IgD-negative memory B cell (primary cell): ENCODE results near the gene TEX54. TPM values are rescaled to one million over a fixed set of nuclear protein-coding genes. Genes with fewer than 3 reads are reported as not detected.
A peak's percentile ranks its signal among the peaks of the same experiment; 100 is the strongest.
"Not testable (repeated sequence)": the region's sequence is repeated elsewhere in the genome, so short reads cannot be mapped to it uniquely, and the experiment has no call there.

Experiments used
- H3K27ac Mint-ChIP-seq, 3 donors: one replicate each; pipeline ENCODE4 v1.8.0; 2020 to 2022; ENCODE audit warnings: mild to moderate bottlenecking in 3 of 3, mixed read lengths in 3 of 3, moderate library complexity in 1 of 3
- H3K27me3 Mint-ChIP-seq: one replicate; pipeline ENCODE4 v1.8.0; 2021; ENCODE audit warnings: mixed read lengths
- H3K36me3 Mint-ChIP-seq: one replicate; pipeline ENCODE4 v1.8.0; 2020; ENCODE audit warnings: mild to moderate bottlenecking, mixed read lengths
- H3K4me1 Mint-ChIP-seq, 3 donors: one replicate each; pipeline ENCODE4 v1.8.0; 2020 to 2022; ENCODE audit warnings: mixed read lengths in 3 of 3, mild to moderate bottlenecking in 1 of 3
- H3K4me3 Mint-ChIP-seq, 4 donors: one replicate each; pipeline ENCODE4 v1.8.0; 2020 to 2022; ENCODE audit warnings: mild to moderate bottlenecking in 4 of 4, mixed read lengths in 4 of 4, moderate library complexity in 3 of 4
- H3K9me3 Mint-ChIP-seq, 3 donors: one replicate each; pipeline ENCODE4 v1.8.0; 2020 to 2021; ENCODE audit warnings: mixed read lengths in 3 of 3, mild to moderate bottlenecking in 1 of 3
- polyA plus RNA-seq: library from polyadenylated mRNA; unstranded; fragments of 300-500 nt; fragmentation: Illumina TruSeq; gene quantifications from one replicate; pipeline ENCODE4 v1.2.3, GENCODE V29; 2021

Gene TEX54
- polyA plus RNA-seq, 1 donor from 2014 or later, result not detected

DNA sequence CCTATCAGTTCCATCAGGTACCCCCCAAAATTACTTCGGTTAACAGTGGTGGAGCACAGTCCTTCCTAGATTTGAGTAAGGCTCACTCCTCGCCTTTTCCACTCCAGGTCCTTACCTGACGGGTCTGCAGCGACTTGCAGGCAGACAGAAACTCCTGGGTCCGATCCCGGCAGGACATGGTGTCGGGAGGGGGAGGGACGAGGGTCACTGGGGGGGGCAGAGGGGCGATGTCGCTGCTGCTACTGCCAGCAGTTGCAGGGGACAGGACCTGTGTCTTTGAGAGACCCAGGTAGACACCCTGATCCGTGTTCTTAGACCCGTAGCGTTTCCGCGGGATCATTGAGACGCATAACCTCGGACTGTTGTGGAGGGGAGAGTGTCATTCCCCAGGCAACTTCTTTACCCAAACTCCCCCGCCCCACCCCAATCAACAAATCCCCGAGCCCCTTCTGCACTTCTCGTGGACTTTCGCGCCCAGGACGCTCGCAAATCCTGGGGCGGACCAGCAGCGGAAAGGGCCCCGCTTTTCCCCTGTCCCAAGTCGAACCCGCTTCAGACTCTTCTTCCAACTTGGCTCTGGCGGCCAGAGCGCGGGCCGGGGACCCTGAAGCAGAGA, 1.6 kb downstream of the TEX54 start:
- Mint-ChIP-seq H3K27me3 (no peaks in the 10 kb centered on the region), H3K36me3 (peaks cover 11% of the 10 kb centered on the region), H3K27ac (peak overlapping the region; percentile 94 to 99 (median 99)), H3K4me3 (peak overlapping the region; percentile 93 to 100 (median 96)), H3K4me1 (peaks cover 17 to 28% (median 22%) of the 10 kb centered on the region in 3 donors), H3K9me3 (no peaks in the 10 kb centered on the region)

DNA sequence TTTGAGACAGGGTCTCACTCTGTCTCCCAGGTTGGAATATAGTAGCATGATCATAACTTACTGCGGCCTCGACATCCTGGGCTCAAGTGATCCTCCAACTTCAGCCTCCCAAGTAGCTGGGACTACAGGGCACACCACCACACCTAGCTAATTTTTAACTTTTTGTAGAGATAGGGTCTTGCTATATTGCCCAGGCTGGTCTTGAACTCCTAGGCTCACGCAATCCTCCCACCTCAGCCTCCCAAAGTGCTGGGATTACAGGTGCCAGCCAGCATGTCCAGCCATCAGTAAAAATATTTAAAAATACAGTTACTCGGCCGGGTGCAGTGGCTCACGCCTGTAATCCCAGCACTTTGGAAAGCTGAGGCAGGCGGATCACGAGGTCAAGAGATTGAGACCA, 4.5 kb downstream of the TEX54 start:
- not testable (repeated sequence) for H3K27me3 Mint-ChIP-seq, H3K36me3 Mint-ChIP-seq
- H3K4me1 Mint-ChIP-seq, result peaks cover 15 to 17% (median 17%) of the 10 kb centered on the region in 3 donors

DNA sequence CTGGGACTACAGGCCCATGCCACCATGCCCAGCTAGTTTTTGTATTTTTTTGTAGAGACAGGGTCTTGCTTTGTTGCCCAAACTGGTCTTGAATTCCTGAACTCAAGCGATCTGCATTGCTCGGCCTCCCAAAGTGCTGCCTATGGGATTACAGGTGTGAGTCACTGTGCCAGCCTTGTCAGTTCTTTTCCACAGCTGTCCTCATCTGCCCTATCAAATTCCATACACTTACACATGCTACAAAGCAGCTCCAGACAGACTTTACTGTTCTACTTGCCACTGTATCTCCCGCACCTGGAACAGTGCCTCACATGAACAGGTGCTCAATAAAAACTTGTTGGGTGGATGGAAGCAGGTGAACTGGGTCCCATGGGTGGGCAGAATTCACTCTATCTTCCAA, 9.0 kb downstream of the TEX54 start:
- Mint-ChIP-seq H3K4me3 (peak overlapping the region in 1 of 4 donors; percentile 5), H3K36me3 (peaks cover 8% of the 10 kb centered on the region), H3K27me3 (no peaks in the 10 kb centered on the region), H3K4me1 (peaks cover 2 to 4% (median 4%) of the 10 kb centered on the region in 3 donors), H3K27ac (no peak overlapping the region), H3K9me3 (no peaks in the 10 kb centered on the region)

More for the DNA sequence above, 4.5 kb downstream of the TEX54 start:
- peak overlapping the region in 2 of 4 donors; percentile 27 to 46 for H3K4me3 Mint-ChIP-seq
- H3K27ac Mint-ChIP-seq, result peak overlapping the region in 1 of 3 donors; percentile 74
- not testable (repeated sequence) for H3K9me3 Mint-ChIP-seq

DNA sequence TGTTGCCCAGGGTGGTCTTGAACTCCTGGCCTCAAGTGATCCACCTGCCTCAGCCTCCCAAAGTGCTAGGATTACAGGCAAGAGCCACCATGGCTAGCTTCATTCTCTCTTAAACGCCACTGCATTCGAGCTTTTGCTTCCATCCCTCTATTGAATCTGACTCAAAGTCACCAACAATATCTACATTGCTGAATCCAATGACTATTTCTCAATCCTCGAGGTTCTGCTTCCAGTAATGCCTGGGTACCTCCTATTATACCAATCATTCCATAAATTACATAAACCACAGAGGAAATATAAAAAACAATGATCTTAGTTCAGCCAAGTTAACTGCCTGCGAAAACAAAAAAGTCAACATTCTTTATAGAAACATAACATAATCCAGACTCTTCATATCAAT, 15.5 kb downstream of the TEX54 start:
- Mint-ChIP-seq H3K9me3 (no peaks in the 10 kb centered on the region), H3K27me3 (no peaks in the 10 kb centered on the region), H3K4me3 (no peak overlapping the region), H3K4me1 (no peaks in the 10 kb centered on the region), H3K27ac (no peak overlapping the region), H3K36me3 (peaks cover 6% of the 10 kb centered on the region)

DNA sequence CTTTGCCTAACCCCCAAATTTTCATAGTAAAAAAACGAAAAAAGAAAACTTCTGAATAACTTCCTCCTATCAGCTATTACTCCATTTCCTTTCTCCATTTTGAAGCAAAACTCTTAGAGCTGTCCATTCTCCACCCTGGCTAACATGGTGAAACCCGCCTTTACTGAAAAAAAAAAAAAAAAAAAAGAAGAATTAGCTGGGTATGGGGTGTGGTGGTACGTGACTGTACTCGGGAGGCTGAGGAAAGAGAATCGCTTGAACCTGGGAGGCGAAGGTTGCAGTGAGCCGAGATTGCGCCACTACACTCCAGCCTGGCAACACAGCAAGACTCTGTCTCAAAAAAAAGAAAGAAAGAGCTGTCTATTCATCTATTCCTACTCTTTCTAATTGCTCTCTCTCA, 16.1 kb downstream of the TEX54 start:
- Mint-ChIP-seq H3K27me3 (no peaks in the 10 kb centered on the region), H3K4me3 (no peak overlapping the region), H3K9me3 (no peaks in the 10 kb centered on the region), H3K27ac (no peak overlapping the region), H3K36me3 (peaks cover 6% of the 10 kb centered on the region), H3K4me1 (peaks cover 0 to 2% (median 0%) of the 10 kb centered on the region in 3 donors)

DNA sequence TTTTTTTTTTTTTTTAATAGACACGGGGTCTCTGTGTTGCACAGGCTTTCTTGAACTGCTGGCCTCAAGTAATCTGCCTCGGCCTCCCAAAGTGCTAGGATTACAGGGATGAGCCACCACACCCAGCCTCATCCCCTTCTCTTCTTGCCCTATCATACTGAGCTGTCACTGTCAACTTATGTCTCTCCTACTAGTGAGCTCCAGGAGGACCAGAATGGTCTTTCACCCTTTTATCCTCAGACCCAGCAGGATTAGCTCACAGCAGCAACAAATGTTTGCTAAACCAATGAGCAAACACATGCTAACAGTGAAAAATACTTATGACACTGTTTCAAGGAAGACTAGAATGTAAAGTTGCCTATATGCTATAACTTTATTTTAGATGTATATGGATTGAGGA, 21.0 kb downstream of the TEX54 start:
- H3K27ac Mint-ChIP-seq, result peak overlapping the region in 2 of 3 donors; percentile 1 to 78
- no peaks in the 10 kb centered on the region for H3K9me3 Mint-ChIP-seq
- peak overlapping the region in 1 of 4 donors; percentile 52 for H3K4me3 Mint-ChIP-seq
- H3K4me1 Mint-ChIP-seq, result peaks cover 0 to 8% (median 2%) of the 10 kb centered on the region in 3 donors
- H3K36me3 Mint-ChIP-seq, result no peaks in the 10 kb centered on the region
- H3K27me3 Mint-ChIP-seq, result no peaks in the 10 kb centered on the region

DNA sequence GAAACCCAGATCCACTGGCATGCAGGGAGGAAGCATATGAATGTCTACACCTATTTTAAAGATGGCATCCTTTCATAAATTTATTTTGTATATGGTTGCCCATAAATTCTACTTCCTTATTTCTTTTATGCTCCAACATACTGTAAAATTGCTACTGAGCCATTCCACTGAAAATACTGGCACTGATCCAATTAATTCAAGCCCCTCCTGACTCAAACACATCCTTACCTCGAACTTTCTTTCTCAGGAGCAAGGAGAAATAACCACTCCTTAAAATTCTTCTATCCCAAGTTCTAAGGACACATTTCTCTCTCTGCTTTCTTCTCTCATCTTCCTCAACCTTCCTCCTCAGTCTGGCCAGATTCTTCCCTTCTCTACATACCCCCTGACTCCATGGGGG, 21.9 kb downstream of the TEX54 start:
- peaks cover 5 to 8% (median 5%) of the 10 kb centered on the region in 3 donors for H3K4me1 Mint-ChIP-seq
- peak overlapping the region in 1 of 3 donors; percentile 78 for H3K27ac Mint-ChIP-seq
- no peaks in the 10 kb centered on the region for H3K9me3 Mint-ChIP-seq
- no peaks in the 10 kb centered on the region for H3K36me3 Mint-ChIP-seq
- H3K4me3 Mint-ChIP-seq, result peak overlapping the region in 1 of 4 donors; percentile 52
- no peaks in the 10 kb centered on the region for H3K27me3 Mint-ChIP-seq

DNA sequence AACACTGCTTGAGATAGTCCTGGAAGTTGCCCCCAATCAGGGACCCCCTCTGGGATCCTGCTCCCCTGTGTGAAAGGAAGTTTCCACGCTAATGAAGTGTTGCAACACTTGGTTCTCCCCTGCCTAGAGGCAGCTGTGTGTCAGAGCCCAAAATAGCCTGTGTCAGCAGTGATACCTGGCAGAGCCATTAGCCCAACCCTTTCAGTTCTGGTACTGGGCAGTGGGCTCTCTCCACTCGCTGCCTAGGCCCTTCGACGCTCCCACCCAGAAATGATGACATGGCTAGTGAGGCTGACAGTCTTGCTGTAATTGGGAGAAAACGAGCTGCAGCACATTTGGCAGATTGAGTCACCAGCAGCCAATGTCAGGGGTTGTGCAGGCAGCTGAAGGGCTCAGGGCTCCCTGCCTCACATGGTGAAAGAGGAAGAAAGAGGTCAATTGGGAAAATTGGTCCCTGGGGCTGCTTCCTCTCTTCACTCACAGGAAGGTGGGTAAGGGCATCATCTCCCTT, 26.0 kb downstream of the TEX54 start:
- H3K27ac Mint-ChIP-seq, result peak overlapping the region in 1 of 3 donors; percentile 97
- peaks cover 13 to 20% (median 15%) of the 10 kb centered on the region in 3 donors for H3K4me1 Mint-ChIP-seq
- H3K36me3 Mint-ChIP-seq, result peaks cover under 1% of the 10 kb centered on the region
- H3K9me3 Mint-ChIP-seq, result no peaks in the 10 kb centered on the region
- no peaks in the 10 kb centered on the region for H3K27me3 Mint-ChIP-seq
- peak overlapping the region; percentile 21 to 99 (median 80) for H3K4me3 Mint-ChIP-seq

DNA sequence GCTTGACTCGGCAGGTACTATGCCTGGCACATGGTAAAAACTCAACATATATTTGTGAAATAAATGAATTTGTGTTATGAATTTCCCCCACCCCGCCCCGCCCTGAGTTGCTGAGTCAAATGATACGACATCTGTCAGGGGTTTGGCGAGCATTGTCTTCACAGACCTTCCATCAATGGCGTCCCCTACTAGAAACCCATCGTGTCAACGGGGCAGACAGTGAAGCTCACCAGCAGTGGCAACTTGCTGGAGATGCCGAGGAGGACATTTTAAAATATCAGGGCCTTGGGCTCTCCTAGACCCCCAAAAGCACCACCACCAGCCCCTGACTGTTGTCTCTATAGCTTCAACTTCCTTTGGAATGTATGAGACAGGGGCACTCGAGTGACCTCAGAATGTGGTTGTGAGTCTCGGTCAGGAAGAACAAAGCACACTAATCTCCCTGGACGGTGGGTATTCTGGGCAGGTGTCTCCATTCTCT, 26.6 kb downstream of the TEX54 start:
- Mint-ChIP-seq H3K4me3 (peak overlapping the region; percentile 98 to 99 (median 98)), H3K4me1 (peaks cover 13 to 16% (median 15%) of the 10 kb centered on the region in 3 donors), H3K36me3 (peaks cover 6% of the 10 kb centered on the region), H3K9me3 (no peaks in the 10 kb centered on the region), H3K27ac (peak overlapping the region; percentile 97 to 99 (median 98)), H3K27me3 (no peaks in the 10 kb centered on the region)

DNA sequence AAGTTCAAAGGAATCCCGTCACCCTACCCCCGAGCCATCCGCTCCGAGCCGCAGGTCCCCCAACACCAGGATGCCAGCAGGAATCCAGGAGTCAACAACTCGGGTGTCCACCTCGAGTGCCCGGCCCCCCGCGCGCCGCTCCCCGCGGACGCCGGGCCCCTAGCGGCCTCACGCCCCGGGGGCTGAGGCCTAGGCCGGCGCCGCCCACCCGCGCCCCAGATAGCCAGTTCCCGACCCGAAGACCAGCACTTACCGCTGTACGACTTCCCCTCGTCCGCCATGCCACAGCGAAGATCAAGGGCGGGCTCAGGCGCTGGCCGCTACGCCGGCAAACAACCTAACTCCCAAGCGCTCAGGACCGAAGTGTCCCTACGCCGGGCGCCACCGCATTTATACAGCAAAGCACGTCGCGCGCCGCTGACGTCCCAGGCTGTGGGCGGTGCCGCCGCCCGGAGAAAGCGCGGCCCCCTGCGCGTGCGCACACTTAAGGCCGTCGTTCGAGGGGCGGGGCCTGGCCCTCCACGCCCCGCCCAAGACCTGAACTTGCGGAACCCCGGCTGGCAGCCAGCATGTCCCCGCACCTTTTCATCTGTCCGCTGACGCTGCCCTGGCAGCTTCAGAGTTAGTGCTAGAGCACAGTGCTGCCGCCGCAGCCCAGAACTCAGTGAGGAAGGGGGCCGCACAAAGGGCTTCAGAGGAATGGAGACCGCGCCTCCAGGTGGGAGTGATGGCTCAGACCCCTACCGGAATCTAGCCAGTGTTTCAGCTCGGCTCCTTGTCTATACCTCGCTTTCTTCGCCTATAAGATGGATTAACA, 27.4 kb downstream of the TEX54 start, which contains the start of gene NXF1:
Gene NXF1 (minus strand): TSS at position 365 of the 817 bp plus-strand sequence. CDS start 84 bp downstream, at position 281.
- peak within 1 kb of the TSS; percentile 97 to 99 (median 98) for H3K27ac Mint-ChIP-seq
- no peaks in the 10 kb centered on the region for H3K9me3 Mint-ChIP-seq
- H3K27me3 Mint-ChIP-seq, result no peaks in the 10 kb centered on the region
- H3K4me1 Mint-ChIP-seq, result peaks cover 13 to 15% (median 13%) of the 10 kb centered on the region in 3 donors
- peak within 1 kb of the TSS; percentile 98 to 99 (median 98) for H3K4me3 Mint-ChIP-seq
- H3K36me3 Mint-ChIP-seq, result peaks cover 6% of the 10 kb centered on the region

DNA sequence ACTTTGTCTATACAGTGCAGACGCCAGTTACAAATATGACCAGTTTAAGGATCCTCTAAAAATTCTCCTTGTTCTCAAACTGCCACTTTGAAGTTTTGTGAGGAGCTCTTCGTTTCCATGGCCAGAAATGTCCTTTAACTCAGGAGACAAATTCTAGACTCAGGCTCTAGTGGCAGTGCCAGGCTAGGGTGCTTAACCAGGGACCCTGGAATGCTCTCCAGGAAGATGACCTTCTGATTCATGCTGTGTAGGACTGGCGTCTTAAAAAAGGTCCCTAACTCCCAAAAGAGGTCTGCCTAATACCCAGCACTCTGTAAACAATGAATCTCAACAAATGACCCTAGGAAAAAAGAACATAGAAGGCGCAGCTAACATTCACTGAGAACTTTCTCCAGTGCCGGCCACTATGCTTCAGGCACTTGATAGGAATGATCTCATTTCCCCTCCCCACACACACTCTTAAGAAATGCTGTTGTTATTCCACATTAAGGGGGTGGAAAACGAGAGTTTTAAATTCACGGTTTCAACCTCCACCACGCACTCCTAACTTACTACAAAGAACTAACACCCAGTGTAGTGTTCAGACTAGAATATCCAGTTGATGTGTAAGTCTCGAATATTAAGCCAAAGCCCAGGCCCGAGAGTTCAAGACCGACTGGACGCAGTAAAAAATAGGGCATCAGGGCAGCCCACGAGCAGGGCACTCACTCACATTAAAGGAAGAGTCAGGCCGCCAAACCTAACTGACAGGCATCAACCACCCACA, 28.1 kb downstream of the TEX54 start:
- Mint-ChIP-seq H3K27ac (peak overlapping the region; percentile 92 to 99 (median 97)), H3K36me3 (peaks cover 11% of the 10 kb centered on the region), H3K4me3 (peak overlapping the region; percentile 98 to 99 (median 98)), H3K27me3 (no peaks in the 10 kb centered on the region), H3K9me3 (no peaks in the 10 kb centered on the region), H3K4me1 (peaks cover 13 to 15% (median 13%) of the 10 kb centered on the region in 3 donors)

DNA sequence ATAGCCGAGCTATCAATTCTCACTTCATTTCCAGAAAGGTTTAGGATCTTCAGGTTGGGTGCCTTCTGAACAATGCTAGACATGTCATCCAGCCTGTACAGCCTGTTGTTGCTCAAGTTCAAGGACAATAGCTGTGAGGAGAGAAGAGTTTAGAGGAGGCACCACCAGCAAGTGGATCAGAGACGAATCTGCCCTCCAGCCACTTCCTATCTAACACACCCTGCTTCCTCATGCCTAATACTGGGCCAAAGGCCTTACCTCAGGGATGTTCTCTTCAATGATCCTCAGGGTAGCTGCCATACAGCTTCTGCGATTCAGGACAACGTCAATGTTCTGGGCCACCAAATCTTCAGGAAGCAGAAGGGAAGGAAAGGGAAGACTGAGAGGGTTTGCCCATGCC, 31.6 kb downstream of the TEX54 start:
- no peak overlapping the region for H3K27ac Mint-ChIP-seq
- no peaks in the 10 kb centered on the region for H3K9me3 Mint-ChIP-seq
- H3K4me1 Mint-ChIP-seq, result peaks cover 10 to 13% (median 11%) of the 10 kb centered on the region in 3 donors
- peak overlapping the region in 1 of 4 donors; percentile 79 for H3K4me3 Mint-ChIP-seq
- no peaks in the 10 kb centered on the region for H3K27me3 Mint-ChIP-seq
- H3K36me3 Mint-ChIP-seq, result peaks cover 11% of the 10 kb centered on the region

DNA sequence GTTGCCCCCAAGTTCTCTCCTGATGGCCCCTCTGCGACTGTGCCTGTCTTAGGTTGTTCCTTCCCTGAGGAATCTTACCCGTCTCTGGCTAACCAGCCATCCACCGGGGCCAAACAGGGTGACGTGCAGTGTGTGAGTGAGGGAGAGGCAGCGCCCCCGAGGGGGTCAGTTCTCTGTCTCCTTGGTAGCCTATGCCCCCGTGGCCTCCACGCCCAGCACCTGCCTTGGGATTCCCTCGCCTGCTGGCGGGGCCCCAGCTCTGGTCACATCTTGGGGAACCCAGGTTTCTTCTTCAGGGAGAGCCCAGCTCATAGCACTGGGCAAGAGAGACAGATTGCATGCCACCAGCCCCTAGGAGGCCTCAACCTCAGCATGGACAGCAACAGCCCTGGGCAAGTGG, 33.2 kb downstream of the TEX54 start:
- peaks cover 11% of the 10 kb centered on the region for H3K36me3 Mint-ChIP-seq
- peak overlapping the region in 2 of 4 donors; percentile 39 to 68 for H3K4me3 Mint-ChIP-seq

DNA sequence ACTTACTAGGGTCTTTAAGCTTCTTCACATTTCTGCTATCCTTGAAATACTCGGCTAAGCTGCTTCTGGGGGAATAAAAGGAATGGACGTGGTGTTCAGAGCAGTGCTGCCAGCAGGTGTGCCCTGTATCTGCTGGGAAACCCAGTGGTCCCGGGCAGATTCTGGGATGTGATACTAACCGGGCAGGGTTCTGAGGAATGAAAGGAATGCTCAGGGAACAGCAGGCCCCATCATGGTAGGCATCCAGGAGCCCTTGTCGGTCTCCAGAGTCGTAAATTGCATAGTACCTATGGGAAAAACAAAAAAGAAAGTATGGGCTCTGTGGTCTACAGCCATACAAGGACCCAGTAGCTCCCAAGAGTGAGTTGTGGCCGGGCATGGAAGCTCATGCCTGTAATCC, 36.4 kb downstream of the TEX54 start:
- Mint-ChIP-seq H3K27me3 (no peaks in the 10 kb centered on the region), H3K9me3 (no peaks in the 10 kb centered on the region), H3K4me1 (peaks cover 0 to 11% (median 7%) of the 10 kb centered on the region in 3 donors), H3K36me3 (peaks cover 9% of the 10 kb centered on the region), H3K4me3 (peak overlapping the region in 1 of 4 donors; percentile 11), H3K27ac (peak overlapping the region in 1 of 3 donors; percentile 11)

More for the DNA sequence above, 33.2 kb downstream of the TEX54 start:
- no peaks in the 10 kb centered on the region for H3K9me3 Mint-ChIP-seq
- H3K27me3 Mint-ChIP-seq, result no peaks in the 10 kb centered on the region
- peak overlapping the region in 2 of 3 donors; percentile 13 to 62 for H3K27ac Mint-ChIP-seq
- H3K4me1 Mint-ChIP-seq, result peaks cover under 1 to 8% (median 7%) of the 10 kb centered on the region in 3 donors
